Stromal cell of bone marrow (primary cell): Measurements from ENCODE around the gene AGER.
"Not testable (repeated sequence)": the region's sequence is repeated elsewhere in the genome, so short reads cannot be mapped to it uniquely, and the experiment has no call there.

Source experiments
- DNase-seq: peaks from one replicate; pipeline ENCODE4 v3.0.0-alpha.2; 2012; ENCODE audit warnings: low read depth

AGER gene

DNA sequence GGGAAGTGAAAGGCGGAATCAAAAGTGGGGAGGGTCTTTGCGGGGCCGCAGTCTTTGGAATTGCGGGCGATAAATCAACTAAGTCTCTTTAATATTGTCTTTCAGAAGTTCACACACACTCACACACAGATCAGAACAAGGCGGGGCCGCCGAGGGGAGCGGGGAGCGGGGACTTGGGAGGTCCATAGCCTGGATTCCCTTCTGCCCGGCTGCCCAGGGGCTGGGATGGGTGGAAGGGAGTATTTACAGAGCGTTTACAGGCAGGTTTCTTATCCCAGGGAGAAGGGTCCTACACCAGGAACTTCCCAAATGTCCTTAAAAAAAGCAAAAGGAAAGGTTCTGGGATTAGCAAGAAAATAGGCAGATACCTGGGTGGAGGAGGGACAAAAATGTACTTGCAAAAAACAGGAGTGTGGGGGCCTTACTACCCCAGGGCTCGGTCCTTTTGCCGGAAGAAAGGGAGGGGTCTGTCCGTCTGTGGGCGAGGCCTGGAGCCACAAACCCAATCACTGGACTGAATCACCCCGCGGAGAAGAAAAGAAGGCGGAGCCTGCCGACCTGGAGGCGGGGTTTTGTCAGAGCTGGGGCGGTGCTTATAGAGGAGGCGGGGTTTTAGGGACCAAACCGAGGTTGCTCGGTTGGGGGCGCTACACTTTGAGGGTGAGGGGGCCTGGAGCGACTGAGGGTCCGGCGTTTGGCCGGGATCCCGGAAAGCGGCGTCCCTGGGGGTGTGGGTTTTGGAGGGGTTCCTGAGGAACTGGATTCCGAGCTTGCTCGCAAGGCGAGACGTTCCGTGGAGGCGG is 35.6 kb downstream of the AGER start:
- DNase-seq, result no peak

GRCh38 chr6:32147401-32148132 is 36.5 kb downstream of the AGER start:
- DNase-seq, result no peak

DNA sequence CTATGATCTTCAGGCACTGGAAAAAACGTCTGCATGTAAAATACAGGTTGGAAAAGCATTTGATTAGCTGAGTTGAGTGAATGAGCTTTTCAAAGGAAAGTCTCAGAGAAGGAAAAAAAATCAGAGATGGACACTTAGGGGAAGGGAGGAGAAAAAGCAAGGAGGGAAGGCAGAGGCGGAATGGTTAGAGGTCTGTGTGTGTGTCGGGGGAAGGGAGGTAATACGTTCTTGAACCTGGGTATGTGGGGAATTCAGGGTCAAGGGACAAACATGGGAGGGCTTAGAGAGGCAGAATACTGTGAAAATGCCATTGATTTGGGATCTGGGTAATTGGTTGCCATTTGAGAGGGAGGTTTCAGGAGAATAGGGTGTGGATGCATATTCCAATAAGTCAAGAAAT is 37.4 kb downstream of the AGER start:
- DNase-seq, result no peak

GRCh38 chr6:32146287-32146686 is 37.8 kb downstream of the AGER start:
- no peak for DNase-seq

DNA sequence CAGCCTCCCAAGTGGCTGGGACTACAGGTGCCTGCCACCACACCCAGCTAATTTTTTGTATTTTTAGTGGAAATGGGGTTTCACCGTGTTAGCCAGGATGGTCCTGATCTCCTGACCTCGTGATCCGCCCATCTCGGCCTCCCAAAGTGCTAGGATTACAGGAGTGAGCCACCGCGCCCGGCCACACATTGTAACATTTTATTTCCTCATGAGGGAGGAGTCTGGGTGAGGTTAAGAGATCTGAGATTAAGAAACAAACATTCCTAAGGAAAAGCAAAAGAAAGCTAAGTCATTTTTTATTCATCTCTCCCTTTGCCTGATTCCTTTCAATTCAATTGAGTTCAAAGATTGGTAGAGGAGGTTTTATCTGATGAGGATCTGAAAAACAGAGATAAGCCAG is 39.8 kb downstream of the AGER start:
- not testable (repeated sequence) for DNase-seq

- DNase-seq, result no peak
Measured at GRCh38 chr6:32140420-32141046, 43.5 kb downstream of the AGER start.

DNA sequence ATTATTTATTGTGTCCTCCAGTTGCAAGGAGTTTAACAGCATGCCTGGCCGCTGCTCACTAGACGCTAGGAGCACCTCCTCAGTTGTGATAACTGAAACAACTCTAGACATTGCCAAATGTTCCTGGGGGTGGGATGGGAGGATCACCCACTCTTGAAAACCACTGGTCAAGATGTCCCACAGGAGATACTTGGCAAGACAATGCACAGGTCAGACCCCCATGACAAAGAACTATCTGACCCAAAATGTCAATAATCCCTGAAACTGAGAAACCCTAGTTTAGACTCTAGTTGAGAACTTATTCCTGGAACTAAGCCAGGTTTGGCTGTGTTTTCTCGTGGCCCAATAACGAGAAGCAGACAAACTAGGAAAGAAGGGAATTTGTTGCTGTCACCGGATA is 44.5 kb downstream of the AGER start:
- DNase-seq, result no peak

GRCh38 chr6:32137454-32137853 is 46.6 kb downstream of the AGER start:
- DNase-seq, result no peak

DNA sequence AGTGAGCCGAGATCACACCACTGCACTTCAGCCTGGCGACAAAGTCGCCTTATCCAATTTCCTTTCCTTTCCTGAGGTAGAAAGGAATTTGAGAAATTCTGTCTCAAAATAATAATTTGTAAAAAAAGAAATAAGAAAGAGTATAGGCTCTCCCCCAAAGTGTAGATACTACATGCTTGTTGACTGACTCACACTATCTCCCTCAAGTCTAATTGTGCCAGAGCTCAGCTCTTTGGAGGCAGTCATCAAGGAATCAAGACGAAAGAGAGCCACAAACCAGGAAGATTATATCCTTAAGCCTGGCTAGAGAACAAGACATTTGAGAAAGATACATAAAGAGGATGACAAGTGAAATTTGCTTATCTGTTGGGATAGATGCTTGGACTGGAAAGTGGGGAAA is 50.3 kb downstream of the AGER start:
- no peak for DNase-seq

- DNase-seq, result no peak
Measured at GRCh38 chr6:32132110-32132509, 51.9 kb downstream of the AGER start.

DNA sequence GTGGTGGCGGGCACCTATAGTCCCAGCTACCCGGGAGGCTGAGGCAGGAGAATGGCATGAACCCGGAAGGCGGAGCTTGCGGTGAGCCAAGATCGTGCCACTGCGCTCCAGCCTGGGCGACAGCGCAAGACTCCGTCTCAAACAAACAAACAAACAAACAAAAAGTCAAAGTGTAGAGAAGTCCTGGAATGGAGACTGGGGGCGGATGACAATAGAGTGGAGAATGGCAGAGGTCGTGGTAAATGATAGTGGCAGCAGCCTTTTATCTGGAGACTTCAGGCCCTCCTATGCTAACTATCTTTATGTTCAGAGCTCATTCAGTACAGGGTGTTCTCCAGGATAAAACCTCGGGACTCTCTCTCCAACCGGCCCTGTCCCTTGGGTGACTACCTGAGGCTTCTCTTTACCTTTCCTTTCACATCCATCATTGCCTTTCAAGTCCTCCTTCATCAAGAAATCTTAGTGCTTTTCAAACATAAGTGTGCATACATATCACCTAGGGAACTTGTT is 52.6 kb downstream of the AGER start:
- no peak for DNase-seq
